ENCODE measurements around the gene ULK1.
"Not testable (repeated sequence)": the region's sequence is repeated elsewhere in the genome, so short reads cannot be mapped to it uniquely, and the experiment has no call there.

DNA sequence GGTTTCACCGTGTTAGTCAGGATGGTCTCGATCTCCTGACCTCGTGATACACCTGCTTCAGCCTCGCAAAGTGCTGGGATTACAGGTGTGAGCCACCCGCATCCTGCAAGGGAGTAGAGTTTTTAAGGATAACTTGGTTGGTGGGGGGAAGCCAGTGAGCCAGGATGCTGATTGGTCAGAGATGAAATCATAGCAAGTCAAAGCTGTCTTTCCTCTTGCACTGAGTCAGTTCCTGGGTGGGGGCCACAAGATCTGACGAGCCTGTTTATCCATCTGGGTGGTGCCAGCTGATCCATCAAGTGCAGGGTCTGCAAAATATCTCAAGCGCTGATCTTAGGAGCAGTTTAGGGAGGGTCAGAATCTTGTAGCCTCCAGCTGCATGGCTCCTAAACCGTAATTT lies 9.3 kb upstream of the ULK1 start:
- not testable (repeated sequence) for TF ChIP-seq POLR2AphosphoS5, POLR2A, TAF1 (IDR thresholded peaks at IDR 0.05; ENCODE audit: low read depth, low read length)
